A549 (cell line): Measurements from ENCODE around the gene GARIN1A. TPM values are rescaled to one million over a fixed set of nuclear protein-coding genes. Genes with fewer than 3 reads are reported as not detected.
"Not testable (repeated sequence)": the region's sequence is repeated elsewhere in the genome, so short reads cannot be mapped to it uniquely, and the experiment has no call there.

Experiments
- ATAC-seq, 2 experiments: fragments of 200-7000 bp in 1 of 2; fragments of >200 bp in 1 of 2; cut with Nextera tagmentation in 1 of 2; cut with Tn5 transposase in 1 of 2; 3 replicates each; pipeline versions ENCODE4 v1.8.0 to v1.9.1; 2018 to 2020; ENCODE audit warnings: mild to moderate bottlenecking in 1 of 2, moderate library complexity in 1 of 2
- CTCF ChIA-PET: fragments of 300-600 bp; sonication (Branson Sonifier 250); formaldehyde crosslinking; extraction: SDS; loops from one replicate; lab custom pipeline; 2021; ENCODE audit warnings: antibody characterized with exemption, inconsistent platforms; lab: Yijun Ruan, JAX
- POLR2A ChIA-PET: fragments of 350-600 bp; formaldehyde crosslinking; extraction: SDS; loops from one replicate; lab custom pipeline; 2021; ENCODE audit warnings: antibody characterized with exemption, inconsistent platforms; lab: Yijun Ruan, JAX
- DNase-seq, 2 experiments: peaks; one replicate each; pipeline versions ENCODE4 v3.0.0 to v3.0.0-alpha.2; 2011 to 2016; ENCODE audit warnings: low read depth in 1 of 2, low spot score in 1 of 2
- FAIRE-seq: peaks from 2 replicates; lab custom pipeline; 2011; peaks lifted over from hg19 to GRCh38; lab: Jason Lieb, UNC
- H3K27ac ChIP-seq, 2 experiments: fragments of >200 bp; sonication (Bioruptor Twin); formaldehyde crosslinking; 3 replicates each; pipeline ENCODE4 v1.5.1; 2016 to 2017
- H3K4me1 ChIP-seq: fragments of >200 bp; sonication (Bioruptor Twin); formaldehyde crosslinking; 3 replicates; pipeline ENCODE4 v1.6.1; 2016
- H3K4me2 ChIP-seq: fragments of >200 bp; sonication (Bioruptor Twin); formaldehyde crosslinking; 3 replicates; pipeline ENCODE4 v1.6.1; 2016
- H3K4me3 ChIP-seq: fragments of >200 bp; sonication (Bioruptor Twin); formaldehyde crosslinking; 3 replicates; pipeline ENCODE4 v1.5.1; 2016
- H3K9me3 ChIP-seq: fragments of >200 bp; sonication (Bioruptor Twin); formaldehyde crosslinking; 3 replicates; pipeline ENCODE4 v1.6.1; 2016
- BHLHE40 ChIP-seq: IDR thresholded peaks from 2 replicates; pipeline ENCODE4 v1.6.1; 2012; ENCODE audit warnings: low read depth, low read length, inconsistent platforms
- CBX2 ChIP-seq: fragments of 200-600 bp; sonication (generic); IDR thresholded peaks from 2 replicates; pipeline ENCODE4 v1.6.1; 2016; ENCODE audit warnings: low read depth, mild to moderate bottlenecking, borderline replicate concordance
- HOXA7 ChIP-seq: fragments of 250-450 bp; sonication (Bioruptor Pico); IDR thresholded peaks from 2 replicates; pipeline ENCODE4 v1.5.0; 2020; ENCODE audit warnings: mild to moderate bottlenecking, moderate library complexity
- HOXB13 ChIP-seq: fragments of 250-450 bp; sonication (Bioruptor Pico); IDR thresholded peaks from 2 replicates; pipeline ENCODE4 v1.5.0; 2020; ENCODE audit warnings: low read depth, mild to moderate bottlenecking, moderate library complexity
- KDM1A ChIP-seq: fragments of 200-600 bp; sonication (generic); IDR thresholded peaks from 2 replicates; pipeline ENCODE4 v1.6.1; 2016; ENCODE audit warnings: low read depth, mild to moderate bottlenecking
- MAFK ChIP-seq: fragments of 450-650 bp; IDR thresholded peaks from 2 replicates; pipeline ENCODE4 v1.6.1; 2014; ENCODE audit not compliant: partially characterized antibody
- MAZ ChIP-seq: fragments of 150-350 bp; IDR thresholded peaks from 2 replicates; pipeline ENCODE4 v1.6.1; 2014; ENCODE audit warnings: antibody characterized with exemption, low read depth, low read length, borderline replicate concordance
- NPAS2 ChIP-seq: fragments of 250-450 bp; sonication (Bioruptor Pico); IDR thresholded peaks from 2 replicates; pipeline ENCODE4 v1.8.0; 2022; ENCODE audit warnings: mild to moderate bottlenecking, moderate library complexity, borderline replicate concordance
- RAD21 ChIP-seq, 2 experiments: fragments of >200 bp in 1 of 2; sonication (Bioruptor Twin) in 1 of 2; formaldehyde crosslinking in 1 of 2; IDR thresholded peaks in 1 of 2; conservative IDR thresholded peaks in 1 of 2; 2 replicates in 1 of 2; 3 replicates in 1 of 2; pipeline ENCODE4 v1.6.1; 2012 to 2018; ENCODE audit warnings: inconsistent platforms in 1 of 2
- RCOR1 ChIP-seq: fragments of 150-350 bp; IDR thresholded peaks from 2 replicates; pipeline ENCODE4 v1.6.1; 2014; ENCODE audit warnings: antibody characterized with exemption, low read length, low read depth
- RFX5 ChIP-seq: fragments of 450-650 bp; IDR thresholded peaks from 2 replicates; pipeline ENCODE4 v1.7.1; 2014; ENCODE audit warnings: antibody characterized with exemption, mild to moderate bottlenecking, moderate library complexity
- TFCP2L1 ChIP-seq: fragments of 250-450 bp; sonication (Bioruptor Pico); IDR thresholded peaks from 2 replicates; pipeline ENCODE4 v1.5.0; 2021; ENCODE audit warnings: mild to moderate bottlenecking
- ZFP36 ChIP-seq: fragments of 450-650 bp; IDR thresholded peaks from 2 replicates; pipeline ENCODE4 v1.6.1; 2014; ENCODE audit warnings: borderline replicate concordance; ENCODE audit not compliant: partially characterized antibody
- ZSCAN20 ChIP-seq: fragments of 250-450 bp; sonication (Bioruptor Pico); IDR thresholded peaks from 2 replicates; pipeline ENCODE4 v1.8.0; 2022; ENCODE audit warnings: mild to moderate bottlenecking, moderate library complexity
- whole genome bisulfite sequencing: methylation state at CpG from one replicate; pipeline ENCODE4 v1.1.6; 2017; ENCODE audit errors: missing lambda C conversion rate; 5-methylcytosine and 5-hydroxymethylcytosine counted together
- polyA plus RNA-seq, 4 experiments: library from polyadenylated mRNA; depleted of rRNA in 3 of 4; stranded (reverse); fragments of >200 nt; fragmentation: RNase III in 1 of 4; extraction: RNeasy Plus Mini Kit Qiagen cat#74134 plus additional on column Dnase treatment in 1 of 4; gene quantifications; 2 replicates in 3 of 4; 3 replicates in 1 of 4; pipeline ENCODE4 v1.2.3, GENCODE V29; 2011 to 2017
- TF ChIP-seq, protein P1 (sequence below): fragments of 200-600 bp; sonication (generic); IDR thresholded peaks from 2 replicates; pipeline ENCODE4 v1.6.1; 2016; ENCODE audit warnings: antibody characterized with exemption, mild to moderate bottlenecking, moderate library complexity
- TF ChIP-seq, protein P2 (sequence below): fragments of >200 bp; sonication (Bioruptor Twin); formaldehyde crosslinking; IDR thresholded peaks from 2 replicates; pipeline ENCODE4 v1.6.1; 2016

Gene GARIN1A
- polyA plus RNA-seq, 2 of the 4 experiments (the other 2 are of a cell fraction) = 0.30 to 0.37 TPM

DNA sequence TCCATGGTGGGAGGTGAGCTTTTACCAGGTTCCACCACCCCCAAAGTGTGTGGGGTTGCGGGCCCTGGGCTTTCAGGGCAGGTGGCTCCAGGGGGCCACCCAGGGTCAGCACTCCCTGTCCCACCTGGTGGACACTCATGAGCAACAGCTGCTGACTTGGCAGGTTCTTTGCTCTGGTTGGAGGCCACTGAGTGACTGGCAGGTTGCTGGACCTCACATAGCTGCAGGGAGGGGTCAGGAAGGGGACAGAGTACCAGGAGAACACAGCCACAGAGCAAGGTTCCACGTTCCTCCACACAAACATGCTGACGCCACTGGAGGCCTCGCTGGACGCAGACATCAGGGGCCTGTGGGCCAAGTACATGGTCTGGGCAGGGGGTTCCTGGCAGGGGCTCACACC, 13.7 kb upstream of the GARIN1A start:
- peaks cover 28% of the 10 kb centered on the region for H3K9me3 ChIP-seq
- H3K4me1 ChIP-seq, H3K4me3 ChIP-seq, FAIRE-seq, CTCF ChIA-PET, DNase-seq, POLR2A ChIA-PET, H3K4me2 ChIP-seq, H3K27ac ChIP-seq: not testable (repeated sequence)
- peak; percentile 38 to 54; a peak in 3 of 6 replicates for ATAC-seq
- 100% methylated on average over 1 of the region's 5 CpGs for WGBS
- peak; percentile 62 for TF ChIP-seq MAFK

DNA sequence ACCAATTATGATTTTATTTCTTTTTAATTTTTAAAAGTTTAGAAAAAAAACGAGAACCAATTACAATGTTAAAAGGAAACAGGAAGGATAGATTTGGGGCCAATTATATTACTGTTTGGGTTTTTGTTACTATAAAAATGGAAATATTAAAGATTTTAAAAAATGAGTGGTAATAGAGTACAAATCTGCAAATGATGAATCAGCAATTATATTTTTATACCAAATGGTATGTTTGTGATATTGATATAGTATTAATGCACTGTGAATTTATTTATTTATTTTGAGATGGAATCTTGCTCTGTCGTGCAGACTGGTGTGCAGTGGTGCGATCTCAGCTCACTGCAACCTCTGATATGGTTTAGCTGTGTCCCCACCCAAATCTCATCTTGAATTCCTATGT, 11.5 kb upstream of the GARIN1A start:
- POLR2A ChIA-PET = no interaction called here
- no peak overlapping the region for H3K27ac ChIP-seq
- no peak overlapping the region for H3K4me3 ChIP-seq
- no peak overlapping the region for H3K4me2 ChIP-seq
- no peak for FAIRE-seq
- no peak for DNase-seq
- WGBS = 95% methylated on average over 3 of the region's 3 CpGs
- CTCF ChIA-PET = interaction anchor here (1.1 kb wide), 1 partner anchor 234 kb away, joined by 5 read pairs; no protein-coding TSS in a partner anchor
- H3K4me1 ChIP-seq = no peaks in the 10 kb centered on the region
- no peak for ATAC-seq
- TF ChIP-seq, protein P1, sequence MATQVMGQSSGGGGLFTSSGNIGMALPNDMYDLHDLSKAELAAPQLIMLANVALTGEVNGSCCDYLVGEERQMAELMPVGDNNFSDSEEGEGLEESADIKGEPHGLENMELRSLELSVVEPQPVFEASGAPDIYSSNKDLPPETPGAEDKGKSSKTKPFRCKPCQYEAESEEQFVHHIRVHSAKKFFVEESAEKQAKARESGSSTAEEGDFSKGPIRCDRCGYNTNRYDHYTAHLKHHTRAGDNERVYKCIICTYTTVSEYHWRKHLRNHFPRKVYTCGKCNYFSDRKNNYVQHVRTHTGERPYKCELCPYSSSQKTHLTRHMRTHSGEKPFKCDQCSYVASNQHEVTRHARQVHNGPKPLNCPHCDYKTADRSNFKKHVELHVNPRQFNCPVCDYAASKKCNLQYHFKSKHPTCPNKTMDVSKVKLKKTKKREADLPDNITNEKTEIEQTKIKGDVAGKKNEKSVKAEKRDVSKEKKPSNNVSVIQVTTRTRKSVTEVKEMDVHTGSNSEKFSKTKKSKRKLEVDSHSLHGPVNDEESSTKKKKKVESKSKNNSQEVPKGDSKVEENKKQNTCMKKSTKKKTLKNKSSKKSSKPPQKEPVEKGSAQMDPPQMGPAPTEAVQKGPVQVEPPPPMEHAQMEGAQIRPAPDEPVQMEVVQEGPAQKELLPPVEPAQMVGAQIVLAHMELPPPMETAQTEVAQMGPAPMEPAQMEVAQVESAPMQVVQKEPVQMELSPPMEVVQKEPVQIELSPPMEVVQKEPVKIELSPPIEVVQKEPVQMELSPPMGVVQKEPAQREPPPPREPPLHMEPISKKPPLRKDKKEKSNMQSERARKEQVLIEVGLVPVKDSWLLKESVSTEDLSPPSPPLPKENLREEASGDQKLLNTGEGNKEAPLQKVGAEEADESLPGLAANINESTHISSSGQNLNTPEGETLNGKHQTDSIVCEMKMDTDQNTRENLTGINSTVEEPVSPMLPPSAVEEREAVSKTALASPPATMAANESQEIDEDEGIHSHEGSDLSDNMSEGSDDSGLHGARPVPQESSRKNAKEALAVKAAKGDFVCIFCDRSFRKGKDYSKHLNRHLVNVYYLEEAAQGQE = no peak
- peak; percentile 93 for TF ChIP-seq MAFK
- TF ChIP-seq, all 56 proteins: peak for 1
- H3K9me3 ChIP-seq = peaks cover 28% of the 10 kb centered on the region

DNA sequence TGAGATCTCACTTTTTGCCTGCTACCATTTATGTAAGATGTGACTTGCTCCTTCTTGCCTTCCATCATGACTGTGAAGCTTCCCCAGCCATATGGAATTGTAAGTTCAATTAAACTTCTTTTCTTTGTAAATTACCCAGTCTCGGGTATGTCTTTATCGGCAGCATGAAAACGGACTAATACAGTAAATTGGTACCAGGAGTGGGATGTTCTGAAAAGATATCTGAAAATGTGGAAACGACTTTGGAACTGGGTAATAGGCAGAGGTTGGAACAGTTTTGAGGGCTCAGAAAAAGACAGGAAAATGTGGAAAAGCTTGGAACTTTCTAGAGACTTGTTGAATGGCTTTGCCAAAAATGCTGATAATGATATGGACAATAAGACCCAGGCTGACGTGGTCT, 10.6 kb upstream of the GARIN1A start:
- Histone ChIP-seq H3K4me1 (no peaks in the 10 kb centered on the region), H3K9me3 (peaks cover 28% of the 10 kb centered on the region), H3K4me2 (no peak overlapping the region), H3K4me3 (no peak overlapping the region), H3K27ac (no peak overlapping the region)
- DNase-seq = no peak
- ChIA-PET CTCF (interaction anchor here (0.6 to 1.1 kb wide), 2 partner anchors 34 to 234 kb away, joined by 3 to 5 read pairs; no protein-coding TSS in a partner anchor), POLR2A (no interaction called here)
- no peak for FAIRE-seq
- 92% methylated on average over 5 of the region's 5 CpGs for WGBS
- TF ChIP-seq ZFP36 = no peak
- TF ChIP-seq RFX5 = no peak
- TF ChIP-seq ZSCAN20 (CRISPR knock-in tag) = no peak
- no peak for TF ChIP-seq RCOR1
- TF ChIP-seq TFCP2L1 = no peak
- TF ChIP-seq, protein P2, sequence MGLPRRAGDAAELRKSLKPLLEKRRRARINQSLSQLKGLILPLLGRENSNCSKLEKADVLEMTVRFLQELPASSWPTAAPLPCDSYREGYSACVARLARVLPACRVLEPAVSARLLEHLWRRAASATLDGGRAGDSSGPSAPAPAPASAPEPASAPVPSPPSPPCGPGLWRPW = no peak
- no peak for TF ChIP-seq BHLHE40
- no peak for TF ChIP-seq HOXA7 (CRISPR knock-in tag)
- TF ChIP-seq CBX2 = no peak
- no peak for TF ChIP-seq NPAS2 (CRISPR knock-in tag)
- TF ChIP-seq MAZ = no peak
- TF ChIP-seq RAD21 (conservative IDR thresholded peaks at IDR 0.05 in 1 of 2, IDR thresholded peaks at IDR 0.05 in 1 of 2) = no peak
- TF ChIP-seq, protein P1 = no peak
- TF ChIP-seq KDM1A = no peak
- no peak for TF ChIP-seq HOXB13 (CRISPR knock-in tag)
- ATAC-seq = no peak
